ENCODE measurements around the gene BTBD19. TPM values are rescaled to one million over a fixed set of nuclear protein-coding genes. Genes with fewer than 3 reads are reported as not detected.

BTBD19 gene
- total and polyA plus RNA-seq, 2 of the 8 experiments (the other 6 are each of a cell fraction or from before 2014, with no cell fraction given), result 1.1 TPM

DNA sequence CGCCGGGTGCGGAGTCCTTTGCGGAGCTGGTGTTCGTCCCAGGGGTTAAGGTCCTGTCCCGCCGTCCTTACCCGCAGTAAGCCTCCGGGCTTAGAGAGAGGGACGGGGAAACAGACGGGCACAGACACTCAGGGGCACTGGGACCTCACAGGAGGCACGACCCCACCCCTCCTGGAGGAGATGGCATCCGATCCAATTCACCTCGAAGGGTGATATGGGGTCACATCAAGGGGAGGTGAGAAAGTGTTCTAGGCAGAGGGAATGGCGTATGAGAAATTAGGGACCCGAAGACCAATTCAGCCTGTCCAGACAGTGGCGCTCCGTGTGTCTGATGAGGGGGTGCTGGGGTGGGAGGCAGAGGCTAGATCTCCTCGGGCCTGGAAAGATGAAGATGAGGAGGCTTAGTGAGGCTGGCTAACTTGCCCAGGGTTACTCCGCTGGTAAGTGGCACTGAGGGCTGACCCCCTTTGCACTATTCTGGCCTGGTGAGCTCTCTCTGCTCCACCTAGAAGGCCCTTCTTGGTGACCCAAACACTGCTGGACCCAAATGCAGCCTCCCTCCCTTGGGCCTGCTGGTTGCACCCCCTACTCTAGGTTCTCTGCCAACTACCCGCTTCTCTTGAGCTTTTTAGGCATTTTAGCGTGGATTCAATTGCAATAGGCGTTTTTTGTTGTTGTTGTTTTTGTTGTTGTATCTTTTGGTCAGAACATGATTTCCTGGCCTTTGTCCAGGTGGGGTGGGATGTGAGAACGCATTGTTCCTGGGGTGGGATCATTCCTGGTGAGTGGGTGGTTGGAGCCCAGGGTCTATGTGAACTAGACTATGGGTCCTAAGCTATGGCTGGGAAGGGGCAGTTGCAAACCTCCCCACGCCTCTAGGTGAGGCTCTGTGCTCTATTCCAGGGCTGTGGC, 12.3 kb downstream of the BTBD19 start:
- TF ChIP-seq KDM4A (IDR thresholded peaks at IDR 0.05; ENCODE audit: low read depth, low read length, severe bottlenecking) (peak; percentile 44), SIN3A (conservative IDR thresholded peaks at IDR 0.05 in 1 of 2, IDR thresholded peaks at IDR 0.05 in 1 of 2; ENCODE audit: low read depth in 1 of 2, low read length in 2 of 2) (0 out of 4 replicates have a peak, but pooled peaks of 1 of the 2 experiments have one; percentile 24), HDAC6 (IDR thresholded peaks at IDR 0.05; ENCODE audit: low read depth, low read length) (no peak), TAF1 (IDR thresholded peaks at IDR 0.05; ENCODE audit: low read depth, low read length) (no peak), PHF8 (conservative IDR thresholded peaks at IDR 0.05; ENCODE audit: low read depth, low read length) (peak; percentile 56)
- Histone ChIP-seq H2BK15ac (ENCODE audit: low read length) (peak overlapping the region; percentile 66), H3K27me3 (replicated peaks in 1 of 4; ENCODE audit: control insufficient read depth in 3 of 4, extremely low read depth in 1 of 4, insufficient read depth in 3 of 4, low read length in 3 of 4) (no peaks in the 10 kb centered on the region; a peak in 2 of 7 replicates), H4K8ac (ENCODE audit: extremely low read depth, insufficient read depth, low read length) (peak overlapping the region; percentile 100; the same call in 1 of the 2 replicates), H2AK5ac (ENCODE audit: low read depth, low read length) (no peak overlapping the region), H3K9me3 (ENCODE audit: insufficient read depth in 2 of 2, low read depth in 1 of 2, low read length in 1 of 2) (no peaks in the 10 kb centered on the region), H3K36me3 (ENCODE audit: control insufficient read depth in 2 of 4, insufficient read depth in 4 of 4, low read length in 3 of 4) (no peaks in the 10 kb centered on the region), H3K4ac (replicated peaks; ENCODE audit: insufficient read length, low read depth, low read length) (no peak overlapping the region), H2BK20ac (ENCODE audit: low read length) (peak overlapping the region; percentile 25; the same call in 1 of the 2 replicates), H2BK12ac (ENCODE audit: low read depth, low read length) (peak overlapping the region; percentile 77), H2AFZ (ENCODE audit: low read length) (peak overlapping the region; percentile 98), H4K20me1 (replicated peaks in 1 of 2; ENCODE audit: control insufficient read depth in 1 of 2, insufficient read depth in 2 of 2, low read length in 2 of 2) (no peaks in the 10 kb centered on the region), H3K4me1 (replicated peaks in 1 of 4; ENCODE audit: control insufficient read depth in 3 of 4, insufficient read depth in 4 of 4, low read length in 3 of 4) (peaks cover 2 to 5% (median 3%) of the 10 kb centered on the region in 4 experiments; a peak in 5 of 7 replicates), H2BK5ac (ENCODE audit: low read depth, low read length) (peak overlapping the region; percentile 100), H4K91ac (replicated peaks; ENCODE audit: insufficient read length, low read length) (peak overlapping the region; percentile 100), H3K23me2 (ENCODE audit: low read depth, low read length) (peaks cover 7% of the 10 kb centered on the region), H3K27ac (ENCODE audit: low read depth, low read length) (peak overlapping the region; percentile 100), H3K56ac (replicated peaks; ENCODE audit: insufficient read length, low read depth, low read length) (no peak overlapping the region), H3K23ac (ENCODE audit: insufficient read length) (no peak overlapping the region), H3K18ac (ENCODE audit: extremely low read depth, low read length) (peak overlapping the region; percentile 91), H3K79me2 (ENCODE audit: control insufficient read depth in 1 of 2, insufficient read depth in 2 of 2, low read length in 2 of 2) (no peaks in the 10 kb centered on the region), H3K79me1 (ENCODE audit: low read depth, low read length) (no peaks in the 10 kb centered on the region), H3K14ac (ENCODE audit: insufficient read length) (no peak overlapping the region), H3K4me3 (ENCODE audit: extremely low read depth in 1 of 4, insufficient read depth in 2 of 4, low read depth in 3 of 4, low read length in 4 of 4) (peak overlapping the region; percentile 40 to 64 (median 47)), H4K5ac (ENCODE audit: insufficient read length, low read depth, low read length) (peak overlapping the region; percentile 48), H2BK120ac (replicated peaks; ENCODE audit: low read depth, low read length) (peak overlapping the region; percentile 18), H3K9ac (replicated peaks in 1 of 4; ENCODE audit: extremely low read depth in 1 of 4, low read depth in 3 of 4, low read length in 3 of 4) (peak overlapping the region; percentile 93 to 100 (median 98)), H3K4me2 (ENCODE audit: insufficient read depth in 1 of 2, low read depth in 2 of 2, low read length in 2 of 2) (peak overlapping the region; percentile 66 to 84)
- FAIRE-seq (no peak), DNase-seq (ENCODE audit: low read depth in 1 of 2, low spot score in 2 of 2) (no peak)
- ChIA-PET CTCF (ENCODE audit: partially characterized antibody) (interaction anchor here (0.6 to 5.3 kb wide), 10 partner anchors 10 to 197 kb away, joined by 3 to 26 read pairs (median 8); partner anchors contain the start of genes BTBD19 and PLK3), POLR2A (ENCODE audit: partially characterized antibody) (interaction anchor here (0.6 to 16.6 kb wide), 27 partner anchors 9 to 679 kb away, joined by 3 to 547 read pairs (median 6); partner anchors contain the start of genes BEST4, BTBD19, CCDC163 and DYNLT4)
- 45% methylated on average over 25 of the region's 25 CpGs; no CpG with 5 or more reads in 1 of the 2 experiments for WGBS, 2 experiments (ENCODE audit: extremely low coverage in 1 of 2, insufficient coverage in 1 of 2, insufficient read length in 1 of 2, insufficient replicate concordance in 2 of 2, low coverage in 1 of 2, low lambda C conversion rate in 2 of 2, missing lambda C conversion rate in 1 of 2)

Data from H1 (cell line).